NCI-H82 (cell line): ENCODE results near the gene SLC25A21.

Source experiments
- DNase-seq: peaks from one replicate; lab custom pipeline; 2025; lab: John Stamatoyannopoulos, UW

SLC25A21 gene

DNA sequence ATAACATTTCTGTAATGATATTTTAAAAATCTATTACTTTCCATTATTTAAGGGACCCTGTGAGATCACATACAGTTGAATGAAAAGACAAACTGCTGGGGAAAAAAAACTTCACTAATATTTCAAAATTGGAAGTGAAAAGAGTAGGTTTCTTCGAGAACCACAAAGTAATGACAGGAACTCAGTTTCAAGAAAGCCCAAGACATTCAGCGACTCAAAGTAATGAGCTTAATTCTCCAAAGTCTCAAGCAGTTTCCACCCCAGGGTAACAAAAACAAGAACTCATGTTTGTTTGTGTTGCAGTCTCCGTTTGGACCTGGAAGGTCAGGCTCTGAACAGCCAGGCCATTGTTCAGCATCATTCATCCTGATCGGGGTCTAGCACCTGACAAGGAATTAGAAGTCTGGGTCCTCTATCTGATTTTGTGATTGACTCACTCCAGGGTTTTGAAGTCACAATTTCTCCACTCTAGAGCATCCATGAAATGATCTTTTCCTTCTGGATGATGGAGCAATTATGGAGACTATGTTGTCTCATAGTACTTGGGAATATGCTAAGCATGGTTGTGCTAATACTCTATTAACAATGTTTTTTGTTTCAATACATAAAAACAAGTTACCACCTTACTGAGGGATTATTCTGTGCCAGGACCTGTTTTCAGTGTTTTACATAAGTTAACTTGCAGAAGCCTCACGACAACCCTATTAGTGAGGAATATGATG is 126.9 kb downstream of the SLC25A21 start:
- no peak for DNase-seq

DNA sequence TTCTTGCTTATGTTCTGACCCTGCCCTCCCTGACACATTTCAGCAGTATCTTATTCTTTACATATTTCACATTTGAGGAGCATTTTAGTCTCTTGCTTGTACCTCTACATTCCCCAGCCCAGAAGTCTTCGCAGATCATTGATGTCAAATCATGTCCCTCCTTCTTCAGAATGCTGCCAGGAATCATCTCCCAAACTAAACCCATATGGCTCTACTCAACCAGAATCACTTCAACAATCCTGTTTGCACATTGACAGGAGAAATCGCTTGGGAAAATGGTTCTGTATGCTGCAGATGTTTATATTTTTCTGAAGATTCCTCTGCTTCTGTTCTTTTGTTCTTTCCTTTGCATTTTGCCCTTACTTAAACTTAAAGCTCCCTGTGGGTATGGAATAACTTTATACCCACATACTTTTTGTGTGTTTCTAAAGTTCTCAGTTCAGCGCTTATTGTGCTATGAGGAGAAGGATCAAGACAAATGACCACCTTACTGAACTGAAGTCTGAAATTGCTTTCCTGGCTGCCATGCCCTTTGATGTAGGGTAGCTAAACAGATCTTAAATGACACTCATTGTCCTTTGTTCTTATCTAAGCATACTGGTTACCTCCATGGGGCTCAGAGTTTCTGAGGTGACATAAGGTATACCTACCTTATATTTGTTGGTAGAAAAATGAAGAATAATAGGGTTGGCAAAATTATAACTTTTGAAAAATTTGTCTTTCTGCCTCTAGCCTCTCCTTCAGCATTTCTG is 134.6 kb downstream of the SLC25A21 start:
- no peak for DNase-seq

DNA sequence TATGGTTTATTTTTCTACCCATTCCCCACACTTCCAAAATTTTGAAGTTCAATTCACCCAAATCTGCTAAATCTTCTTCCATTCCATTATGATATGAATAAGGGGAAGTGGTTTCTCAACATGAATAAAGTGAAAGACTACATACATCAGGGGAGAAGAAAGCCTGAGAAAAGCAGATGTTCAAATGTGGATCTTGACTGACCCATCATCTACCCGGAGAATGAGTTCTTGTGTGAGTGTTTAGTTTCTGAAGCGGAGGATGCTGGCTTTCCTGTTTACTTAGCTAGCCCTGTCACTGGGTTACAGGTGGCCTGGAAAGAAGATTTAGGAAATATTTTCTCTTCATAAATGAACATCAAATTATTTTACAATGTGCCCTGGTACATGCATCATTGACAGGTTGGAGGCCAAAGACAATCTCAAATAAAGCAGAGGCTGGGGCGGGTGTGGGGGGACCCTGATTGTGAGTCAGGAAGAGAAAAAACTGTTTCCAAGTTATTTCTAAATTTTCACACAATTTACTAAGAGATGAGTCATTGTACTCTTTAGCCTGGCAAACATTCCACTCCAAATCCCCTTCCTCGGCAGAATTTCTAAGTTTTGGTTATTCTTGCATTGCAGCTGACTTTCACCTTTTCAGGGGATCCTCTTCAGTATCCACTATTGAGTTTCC is 135.6 kb downstream of the SLC25A21 start:
- no peak for DNase-seq

DNA sequence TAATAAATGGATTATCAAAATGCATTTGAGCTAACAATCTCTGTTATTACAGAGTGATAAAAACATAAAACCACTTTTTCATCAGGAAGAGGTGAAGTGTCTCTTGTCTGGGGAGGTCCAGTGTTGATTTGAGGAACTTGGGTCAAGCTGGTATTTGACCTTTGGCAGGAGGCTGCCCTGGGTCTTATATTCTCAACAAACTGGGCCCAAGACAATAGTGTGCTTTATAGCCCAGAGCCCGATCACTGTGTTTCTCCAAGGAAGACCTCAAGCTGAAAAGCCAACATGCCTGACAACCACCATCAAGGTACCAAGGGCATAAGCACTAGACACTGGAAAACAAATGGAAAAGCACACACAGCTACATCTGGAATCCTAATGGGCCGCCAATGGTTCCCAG is 137.0 kb downstream of the SLC25A21 start:
- DNase-seq = no peak

DNA sequence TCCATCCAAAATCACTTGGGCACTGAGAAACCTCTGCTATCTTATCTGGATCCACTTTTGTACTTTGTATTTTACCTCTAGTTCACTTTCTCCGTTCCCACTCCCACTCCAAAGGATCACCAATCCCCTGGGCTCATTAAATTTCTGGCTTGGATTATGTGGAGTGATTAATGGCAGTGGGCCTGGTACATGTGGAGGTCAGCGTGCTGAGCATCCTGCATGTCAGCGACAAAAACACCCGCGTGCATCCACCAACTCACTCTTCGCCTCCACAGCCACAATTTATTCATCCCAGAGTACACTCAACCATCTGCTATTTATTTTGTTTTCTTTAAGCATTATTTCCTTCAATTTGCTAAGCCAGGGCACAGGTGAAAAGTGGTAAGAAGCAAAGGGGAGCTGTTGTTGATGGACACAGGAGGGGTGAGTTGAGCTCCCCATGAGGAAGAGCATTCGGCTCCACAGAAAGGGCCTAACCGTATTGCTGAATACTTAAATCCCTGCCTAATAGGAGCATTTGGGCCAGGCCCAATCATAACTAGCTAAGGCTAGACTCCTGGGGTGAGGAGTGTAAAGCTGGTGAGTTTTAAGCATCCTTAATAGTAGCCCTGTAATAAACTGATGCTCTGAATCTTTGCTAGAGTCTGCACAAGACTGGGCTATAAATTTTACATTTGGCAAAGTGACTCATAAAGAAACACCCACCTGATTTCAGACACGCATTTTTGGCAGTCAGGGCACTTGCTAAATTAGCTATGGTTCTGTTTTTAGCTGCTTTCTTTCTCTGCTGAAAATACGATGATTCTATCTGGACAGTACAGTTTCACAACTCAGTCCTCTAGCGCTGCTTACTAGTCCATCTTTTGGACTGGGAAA is 137.8 kb downstream of the SLC25A21 start:
- DNase-seq = peak; percentile 0

DNA sequence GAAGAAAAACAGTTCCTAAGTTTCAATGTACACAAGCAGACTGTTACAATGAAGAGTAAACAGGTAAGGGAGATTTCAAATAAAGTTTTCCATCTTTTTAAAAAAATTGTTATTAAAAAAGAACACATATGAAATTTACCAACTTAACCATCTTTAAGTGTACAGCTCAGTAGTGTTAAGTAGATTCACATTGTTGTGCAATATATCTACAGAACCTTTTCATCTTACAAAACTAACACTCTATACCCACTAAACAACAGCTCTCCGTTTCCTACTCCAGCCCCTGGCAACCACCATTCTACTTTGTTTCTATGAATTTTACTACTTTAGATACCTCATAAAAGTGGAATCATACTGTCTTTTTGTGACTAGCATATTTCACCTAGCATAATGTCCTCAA is 139.5 kb downstream of the SLC25A21 start:
- DNase-seq = no peak

DNA sequence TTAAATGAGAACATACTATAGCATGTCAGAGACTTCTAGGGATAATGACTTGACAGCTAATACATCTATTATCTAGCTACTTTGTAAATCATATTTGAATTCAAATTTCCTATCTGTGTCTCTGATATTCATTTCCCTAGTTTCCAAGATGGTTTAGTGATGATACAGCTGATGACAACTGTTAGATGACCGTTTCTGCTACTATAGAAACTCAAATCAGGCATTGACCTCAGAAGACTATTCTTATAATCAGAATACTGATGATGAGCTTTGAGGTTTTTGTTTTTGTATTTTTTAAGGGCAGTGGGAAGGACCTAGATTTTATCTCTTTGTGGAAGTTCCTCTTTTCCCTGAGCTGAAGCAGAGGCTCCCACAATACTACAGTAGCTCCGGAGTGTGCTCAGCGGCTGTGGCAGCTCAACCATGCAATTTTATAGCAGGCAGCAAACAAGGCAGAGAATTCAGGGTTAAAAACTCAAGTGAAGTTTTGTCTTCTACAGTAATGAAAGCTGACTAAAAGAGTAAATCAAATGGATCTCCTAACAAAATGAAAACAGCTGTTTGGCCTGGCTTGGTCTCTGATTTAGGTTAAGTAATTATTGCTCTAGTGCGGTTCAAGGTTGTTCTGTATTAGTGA is 145.1 kb downstream of the SLC25A21 start:
- no peak for DNase-seq

DNA sequence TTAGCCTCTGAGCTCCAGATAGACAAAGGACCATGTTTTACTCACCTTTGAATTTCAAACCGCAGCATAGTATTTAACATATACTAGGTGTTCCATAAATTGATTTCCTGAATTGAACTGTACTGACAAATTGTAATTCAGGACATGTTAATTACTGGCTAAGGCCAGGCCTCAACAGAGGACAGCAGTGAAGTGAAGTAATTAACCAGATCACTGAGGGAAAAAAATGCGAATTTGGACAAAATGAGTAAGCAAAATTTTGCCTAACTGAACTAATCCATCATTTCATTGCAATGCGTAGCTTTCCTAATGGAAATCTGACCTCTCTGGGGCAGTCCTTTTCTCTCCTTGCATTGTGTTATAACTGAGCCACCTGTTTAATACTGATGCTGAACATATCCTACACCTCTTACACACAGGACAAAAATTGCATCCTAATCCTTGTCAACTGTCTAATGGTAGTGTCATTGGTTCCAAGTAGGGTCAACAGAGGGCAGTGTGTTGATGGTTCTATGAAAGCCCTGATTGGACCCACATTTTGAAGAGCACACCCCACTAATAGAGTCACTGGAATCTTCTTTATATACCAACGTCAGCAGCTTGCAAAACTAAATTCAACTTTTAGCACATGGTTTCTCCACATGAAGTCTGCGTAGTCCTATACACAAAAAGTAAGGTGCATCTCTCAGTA is 148.4 kb downstream of the SLC25A21 start:
- peak; percentile 6 for DNase-seq

DNA sequence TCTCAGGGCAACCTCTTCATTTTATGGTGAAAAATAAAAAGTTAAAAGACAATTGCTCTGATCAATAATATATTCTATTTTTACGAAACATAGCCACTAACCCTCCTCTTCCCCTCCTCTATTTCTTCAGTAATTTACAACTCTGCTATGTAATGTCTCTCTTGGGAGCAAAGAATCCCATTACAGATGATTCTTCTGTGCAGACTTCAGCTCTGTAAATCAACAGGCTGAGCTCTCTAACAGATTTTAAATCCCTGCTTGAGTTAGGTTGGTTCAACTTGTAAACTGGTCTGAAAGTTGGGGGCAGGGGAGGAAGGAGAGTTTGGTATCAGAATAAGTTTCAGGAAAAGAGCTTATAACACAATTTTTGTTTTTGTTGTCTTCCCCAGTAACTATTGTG is 151.0 kb downstream of the SLC25A21 start:
- peak; percentile 59 for DNase-seq

DNA sequence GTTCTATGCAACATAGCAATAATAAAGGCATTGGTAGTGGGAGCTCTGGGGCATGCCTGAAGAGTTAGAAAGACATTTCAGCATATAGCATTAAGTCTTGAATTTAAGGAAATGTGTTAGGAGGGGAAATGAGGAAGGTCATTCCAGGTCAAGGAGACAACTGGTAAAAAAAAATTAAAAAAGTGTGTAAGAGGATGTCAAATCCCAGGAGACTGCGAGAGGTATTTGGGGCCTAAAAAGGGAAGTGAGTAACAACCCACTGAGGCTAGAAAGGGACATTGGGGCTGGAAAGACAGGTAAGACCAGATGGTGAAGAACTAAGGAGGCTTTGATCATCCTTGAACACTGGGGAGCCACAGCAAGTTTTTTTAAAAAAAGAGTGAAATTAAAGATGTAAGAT is 152.9 kb downstream of the SLC25A21 start:
- no peak for DNase-seq

DNA sequence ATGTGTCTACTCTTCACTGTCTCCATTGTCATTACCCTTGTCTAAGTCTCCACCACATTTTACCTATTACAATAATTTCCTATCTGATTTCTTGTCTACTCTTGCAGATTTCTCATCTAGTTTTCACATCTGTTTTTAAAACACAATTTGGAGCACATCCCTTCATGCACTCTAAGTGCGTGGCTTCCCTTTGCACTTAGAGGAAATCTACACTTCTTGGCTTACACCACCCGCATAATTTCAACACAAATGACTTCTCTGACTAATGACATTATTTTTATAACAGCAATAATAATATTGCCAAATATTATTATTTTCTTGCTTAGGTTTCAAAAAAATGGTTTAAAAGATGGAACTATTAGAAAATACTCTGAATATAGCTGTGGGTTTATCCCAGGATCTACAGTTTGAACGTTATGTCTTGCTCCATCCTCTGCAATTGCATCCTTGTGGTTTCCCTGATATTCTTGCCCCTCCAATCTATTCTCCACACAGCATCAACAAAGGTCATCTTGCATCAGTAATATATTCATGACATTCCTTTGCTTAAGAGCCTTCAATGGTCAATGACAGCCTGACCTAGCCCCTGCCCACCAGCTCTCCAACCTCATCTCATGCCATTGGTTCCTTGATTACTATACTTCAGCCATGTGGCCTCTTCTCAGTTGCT is 153.7 kb downstream of the SLC25A21 start:
- no peak for DNase-seq

DNA sequence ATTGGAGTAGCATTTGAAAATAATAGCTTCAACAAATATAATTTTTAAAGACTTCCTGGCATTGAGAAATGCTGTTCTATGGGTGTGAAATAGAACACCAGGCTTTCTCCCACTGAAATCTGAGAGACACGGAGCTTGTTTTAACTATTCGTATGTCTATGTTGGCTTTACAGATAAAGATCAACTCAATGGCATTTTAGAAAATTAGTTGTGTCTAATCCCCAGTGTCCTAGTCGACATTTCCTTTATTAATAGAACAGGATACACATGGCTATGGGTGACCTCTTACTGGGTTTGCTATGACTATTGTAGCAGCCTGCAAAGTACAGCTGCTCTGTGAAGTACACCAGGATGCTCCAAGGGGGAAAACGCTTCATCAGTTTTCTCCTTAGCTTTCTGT is 159.3 kb downstream of the SLC25A21 start:
- no peak for DNase-seq

DNA sequence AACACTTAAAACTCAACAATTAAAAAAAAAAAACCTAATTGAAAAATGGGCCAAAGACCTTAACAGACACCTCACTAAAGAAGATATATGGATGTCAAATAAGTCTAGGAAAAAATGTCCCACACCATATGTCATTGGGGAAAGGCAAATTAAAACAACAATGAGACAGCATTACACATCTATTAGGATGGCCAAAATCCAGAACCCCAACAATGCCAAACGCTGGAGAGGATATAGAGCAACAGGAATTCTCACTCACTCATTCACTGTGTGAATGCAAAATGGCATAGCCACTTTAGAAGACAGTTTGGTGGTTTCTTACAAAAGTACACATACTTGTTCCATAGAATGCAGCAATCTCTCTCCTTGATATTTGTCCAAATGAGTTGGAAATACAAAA is 173.7 kb downstream of the SLC25A21 start:
- no peak for DNase-seq

DNA sequence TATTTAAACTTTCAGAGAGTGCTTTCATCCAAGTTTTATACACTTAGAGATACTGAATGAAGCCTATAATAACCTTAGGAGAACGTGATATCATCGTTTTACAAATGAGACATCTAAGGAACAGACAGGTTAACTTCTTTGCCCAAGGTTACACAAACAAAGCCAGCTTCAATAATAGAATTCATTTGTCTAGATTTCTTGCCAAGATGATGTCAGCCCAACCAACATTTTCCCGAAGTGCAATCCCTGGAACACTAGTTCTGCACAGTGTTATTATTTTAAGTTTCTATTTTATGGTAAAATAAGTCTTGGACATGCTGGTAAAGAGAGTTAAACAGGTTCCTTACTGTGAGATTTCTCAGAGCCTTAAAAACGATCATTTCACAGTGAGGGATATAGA is 174.6 kb downstream of the SLC25A21 start:
- no peak for DNase-seq

DNA sequence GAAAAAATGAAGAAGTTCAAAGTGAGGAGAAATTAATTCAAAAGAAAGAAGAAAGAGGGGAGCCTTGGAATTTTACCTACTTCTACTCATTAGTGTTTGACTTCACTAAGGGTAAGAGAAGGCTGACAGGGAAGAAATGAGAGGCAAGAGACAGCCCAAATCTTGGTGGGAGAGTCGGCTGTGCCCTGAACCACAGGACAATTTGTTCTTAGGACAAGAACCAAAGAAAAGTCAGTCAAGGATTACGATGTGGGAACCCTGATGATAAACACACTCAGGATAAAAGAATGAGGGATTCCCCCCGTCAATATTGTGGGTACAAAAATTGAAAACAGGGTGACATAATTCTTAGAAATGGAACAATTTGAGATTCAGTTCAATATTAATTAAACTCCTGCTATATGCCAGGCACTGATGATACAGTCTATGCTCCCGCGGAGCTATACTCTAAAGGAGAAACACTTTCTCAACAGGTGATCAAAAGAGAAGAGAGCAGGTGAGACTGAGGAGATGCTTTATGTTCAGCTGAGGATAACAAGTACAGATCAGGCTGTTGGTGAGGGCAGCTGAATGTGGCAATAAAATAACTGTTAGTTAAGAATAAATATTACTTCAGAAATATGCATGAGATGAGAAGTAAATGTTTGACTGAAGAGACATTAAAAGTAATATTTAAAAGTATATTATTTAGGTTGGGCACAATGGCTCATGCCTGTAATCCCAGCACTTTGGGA is 175.4 kb downstream of the SLC25A21 start:
- DNase-seq = no peak

DNA sequence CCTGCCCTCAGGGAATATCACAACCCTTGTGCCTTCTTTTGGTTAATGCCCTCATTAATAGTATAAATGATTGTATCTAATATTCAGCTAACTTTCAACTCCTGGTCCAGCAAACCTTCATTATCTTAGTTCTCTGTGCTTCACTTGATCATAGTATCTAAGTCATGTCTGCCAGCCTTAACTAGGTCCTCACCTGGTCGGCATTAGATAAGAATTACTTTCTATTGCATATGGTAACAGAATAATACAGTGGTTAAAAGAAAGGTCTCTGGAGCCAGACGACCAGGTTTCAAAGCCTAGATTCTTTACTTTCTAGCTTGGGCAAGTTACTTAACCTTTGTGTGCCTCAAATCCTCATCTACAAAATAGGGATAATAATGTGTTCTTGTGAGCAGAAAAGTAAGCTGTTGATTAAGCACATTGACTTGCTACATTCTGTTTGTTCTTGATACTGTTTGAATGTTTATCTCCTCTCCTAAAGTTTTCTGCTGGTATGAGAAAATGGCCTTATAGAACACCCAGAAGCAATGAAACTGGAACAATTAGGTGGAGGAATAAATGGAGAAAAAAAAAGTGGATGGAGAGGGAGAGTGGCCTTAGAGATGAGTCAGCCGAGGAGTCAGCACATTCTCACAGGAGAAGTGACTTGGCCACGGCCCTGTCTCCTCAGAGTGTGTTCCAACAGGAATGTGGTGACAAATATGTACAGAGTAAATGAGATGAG is 176.1 kb downstream of the SLC25A21 start:
- DNase-seq = no peak

DNA sequence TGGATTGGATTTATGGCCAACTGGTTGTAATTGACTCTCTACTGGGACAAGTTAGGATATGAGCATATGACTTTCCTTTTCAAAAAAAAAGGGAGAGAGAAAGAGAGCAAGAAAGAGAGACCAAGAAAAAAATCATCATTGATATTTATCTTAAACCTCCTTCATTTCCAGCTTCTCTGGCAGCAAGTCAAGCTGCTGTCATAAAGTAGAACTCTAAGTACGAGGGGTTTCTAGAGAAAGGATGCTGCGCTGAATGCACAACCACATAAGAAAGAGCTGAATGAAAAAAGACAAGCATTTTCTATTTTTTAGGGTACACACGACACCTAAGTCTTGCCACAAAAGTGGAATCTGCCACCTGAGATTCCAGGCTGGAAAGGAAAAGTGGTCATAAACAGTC is 182.6 kb downstream of the SLC25A21 start:
- DNase-seq = no peak

DNA sequence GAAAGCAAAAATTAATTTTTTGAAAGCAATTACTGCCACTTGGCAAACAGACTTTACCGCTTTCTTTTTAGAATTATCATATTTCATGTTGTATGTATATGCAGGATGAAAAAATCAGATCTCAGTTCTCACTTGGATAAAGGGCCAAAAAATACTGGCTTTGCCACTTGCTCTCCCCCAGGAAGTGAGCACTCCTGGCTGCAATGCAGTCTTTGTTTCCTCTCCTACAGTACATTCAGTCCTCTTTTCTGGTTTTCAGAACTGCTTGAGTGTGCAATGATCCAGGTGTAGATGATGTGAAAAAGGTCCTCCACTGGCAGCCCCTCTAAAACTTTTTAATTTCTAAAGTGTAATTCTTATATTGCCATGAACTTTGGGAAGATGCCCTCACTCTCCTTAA is 183.4 kb downstream of the SLC25A21 start:
- no peak for DNase-seq

DNA sequence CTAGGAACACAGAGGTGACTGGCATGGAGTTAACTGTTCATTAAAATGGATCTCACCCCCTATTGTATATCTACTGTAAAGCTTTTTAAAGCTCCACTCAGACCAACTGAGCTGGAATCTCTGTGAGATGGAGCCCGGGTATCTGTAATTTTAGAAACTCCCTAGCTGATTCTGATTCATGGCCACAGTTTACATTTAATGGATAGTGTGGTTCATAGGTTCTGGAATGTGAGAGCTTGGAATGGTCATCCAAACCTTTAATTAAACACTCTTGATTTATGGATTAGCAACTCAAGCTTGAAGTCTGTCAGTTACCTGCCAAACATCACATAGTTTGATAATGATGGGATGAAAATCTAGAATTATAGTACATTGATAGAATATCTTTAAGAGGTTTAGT is 183.8 kb downstream of the SLC25A21 start:
- no peak for DNase-seq
